HG03457 (cell line): Measurements from ENCODE around the gene NUTM2F.
"Not testable (repeated sequence)": the region's sequence is repeated elsewhere in the genome, so short reads cannot be mapped to it uniquely, and the experiment has no call there.

Experiments
- ATAC-seq: cut with Tn5 transposase; IDR thresholded peaks from one replicate; pipeline ENCODE4 v1.9.1; 2021; ENCODE audit warnings: moderate number of reproducible peaks; ENCODE audit not compliant: unreplicated experiment

NUTM2F gene

GRCh38 chr9:94317949-94318657 lies 10.3 kb downstream of the NUTM2F start:
- not testable (repeated sequence) for ATAC-seq

GRCh38 chr9:94316236-94316635 lies 12.2 kb downstream of the NUTM2F start:
- ATAC-seq: not testable (repeated sequence)

DNA sequence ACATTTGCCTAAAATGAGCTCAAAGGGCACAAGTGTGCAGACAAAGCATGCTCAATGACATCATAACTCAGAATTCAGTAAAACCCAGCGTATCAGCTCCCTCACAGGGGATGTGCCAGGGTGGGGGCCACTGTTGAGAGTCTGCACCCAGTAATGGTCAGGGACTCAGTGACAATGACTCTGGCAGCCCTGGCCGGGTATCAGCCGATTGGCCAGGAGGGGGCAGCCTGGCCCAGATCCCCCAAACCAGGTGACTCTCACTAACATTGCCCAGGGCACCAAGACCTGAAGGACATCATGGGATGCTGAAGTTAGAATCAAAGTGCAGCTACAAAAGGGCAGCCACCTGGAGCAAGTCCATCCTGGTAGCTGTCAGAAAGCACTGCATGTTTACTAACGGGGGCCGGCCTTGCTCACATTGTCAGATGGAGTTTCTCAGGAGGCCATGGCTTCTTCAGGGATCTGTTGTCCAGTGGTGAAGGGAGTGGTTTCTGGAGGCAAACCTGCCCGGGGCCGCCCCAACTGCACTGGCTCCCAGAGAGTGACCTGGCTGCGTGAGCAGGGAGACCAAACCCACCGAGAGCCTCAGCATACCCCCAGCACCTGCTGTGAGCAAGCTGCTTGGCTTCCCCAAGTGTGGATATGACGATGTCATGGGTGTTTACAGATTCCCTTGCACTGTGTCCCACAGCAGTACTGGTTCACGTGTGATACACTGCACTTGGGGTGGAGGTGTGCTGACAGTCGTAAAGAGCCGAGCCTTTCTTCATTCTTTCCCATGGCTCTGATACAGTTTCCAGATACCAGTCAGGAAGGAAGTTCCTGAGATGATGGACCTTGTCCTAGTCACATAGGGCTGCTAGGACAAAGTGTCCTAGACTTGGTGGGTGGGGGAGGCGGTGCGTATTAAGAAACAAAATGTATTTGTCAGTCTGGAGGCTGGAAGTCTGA lies 13.1 kb downstream of the NUTM2F start:
- ATAC-seq: not testable (repeated sequence)

DNA sequence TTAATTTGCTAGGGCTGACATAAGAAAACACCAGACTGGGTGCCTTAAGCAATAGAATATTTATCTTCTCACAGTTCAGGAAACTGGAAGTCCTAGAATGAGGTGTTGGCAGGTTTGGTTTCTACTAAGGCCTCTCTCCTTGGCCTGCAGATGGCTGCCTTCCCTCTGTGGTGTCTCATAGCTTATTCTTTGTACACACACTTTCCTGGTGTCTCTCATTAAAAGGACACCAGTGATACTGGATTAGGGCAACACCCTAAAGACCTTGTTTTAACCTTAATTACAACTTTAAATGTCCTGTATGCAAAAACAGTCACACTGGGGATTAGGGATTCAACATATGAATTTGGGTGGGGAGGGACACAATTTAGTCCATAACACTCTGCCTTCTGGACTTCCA lies 25.1 kb downstream of the NUTM2F start:
- ATAC-seq: no peak

- no peak for ATAC-seq
Observed at GRCh38 chr9:94302426-94302825, 26.0 kb downstream of the NUTM2F start.

- no peak for ATAC-seq
Observed at GRCh38 chr9:94301583-94301982, 26.9 kb downstream of the NUTM2F start.

GRCh38 chr9:94300470-94301301 lies 27.8 kb downstream of the NUTM2F start:
- no peak for ATAC-seq

DNA sequence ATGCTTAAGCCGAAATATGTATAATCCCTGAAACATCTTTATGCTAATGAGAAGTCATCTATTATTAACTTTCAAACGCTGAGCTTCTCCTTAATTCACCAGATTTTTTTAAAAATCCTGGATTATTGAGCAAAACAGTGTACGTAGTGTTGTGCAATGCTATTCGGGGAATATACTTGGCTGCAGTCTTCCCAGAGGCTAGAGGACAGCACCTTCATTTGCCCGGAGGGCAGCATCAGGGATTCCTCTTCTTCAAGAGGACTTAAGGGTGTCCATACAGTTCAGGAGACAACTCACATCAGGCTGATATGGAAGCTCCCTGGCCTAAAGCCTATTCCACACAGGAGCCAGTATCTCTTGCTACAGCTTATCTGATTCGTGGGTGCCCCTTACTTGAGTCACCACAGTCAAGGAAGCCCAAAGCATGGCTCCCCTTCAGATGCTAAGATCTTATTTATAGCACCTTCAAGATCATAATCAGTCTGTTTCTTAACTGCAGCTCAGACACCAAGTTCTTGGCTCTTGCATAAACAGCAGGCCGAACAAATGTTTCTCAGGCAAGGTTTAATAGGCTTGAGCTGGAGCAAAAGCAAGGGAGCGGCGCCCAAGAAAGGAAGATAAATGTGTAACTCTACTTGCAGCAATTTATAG lies 29.4 kb downstream of the NUTM2F start:
- ATAC-seq: no peak

- no peak for ATAC-seq
Observed at GRCh38 chr9:94289691-94290090, 38.8 kb downstream of the NUTM2F start.

- no peak for ATAC-seq
Observed at GRCh38 chr9:94287877-94288513, 40.4 kb downstream of the NUTM2F start.

GRCh38 chr9:94286116-94286515 lies 42.3 kb downstream of the NUTM2F start:
- no peak for ATAC-seq

DNA sequence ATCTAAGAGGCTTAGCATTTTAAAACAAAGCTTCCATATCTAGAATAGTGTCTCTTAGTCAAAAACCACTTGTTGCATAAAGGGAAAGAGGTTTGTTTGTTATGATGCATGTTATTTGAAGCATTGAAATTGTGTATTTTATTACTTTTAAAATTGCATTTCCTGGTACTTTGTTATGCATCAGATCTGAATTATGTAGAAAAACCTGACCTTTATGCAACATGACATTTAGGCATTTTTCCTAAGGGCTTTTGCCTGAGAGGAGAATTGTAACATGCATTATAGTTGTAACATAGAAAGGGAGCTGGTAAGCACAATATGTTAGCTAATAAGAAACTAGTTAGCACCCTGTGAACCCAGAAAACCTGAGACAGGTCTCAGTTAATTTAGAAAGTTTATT lies 47.3 kb downstream of the NUTM2F start:
- no peak for ATAC-seq

DNA sequence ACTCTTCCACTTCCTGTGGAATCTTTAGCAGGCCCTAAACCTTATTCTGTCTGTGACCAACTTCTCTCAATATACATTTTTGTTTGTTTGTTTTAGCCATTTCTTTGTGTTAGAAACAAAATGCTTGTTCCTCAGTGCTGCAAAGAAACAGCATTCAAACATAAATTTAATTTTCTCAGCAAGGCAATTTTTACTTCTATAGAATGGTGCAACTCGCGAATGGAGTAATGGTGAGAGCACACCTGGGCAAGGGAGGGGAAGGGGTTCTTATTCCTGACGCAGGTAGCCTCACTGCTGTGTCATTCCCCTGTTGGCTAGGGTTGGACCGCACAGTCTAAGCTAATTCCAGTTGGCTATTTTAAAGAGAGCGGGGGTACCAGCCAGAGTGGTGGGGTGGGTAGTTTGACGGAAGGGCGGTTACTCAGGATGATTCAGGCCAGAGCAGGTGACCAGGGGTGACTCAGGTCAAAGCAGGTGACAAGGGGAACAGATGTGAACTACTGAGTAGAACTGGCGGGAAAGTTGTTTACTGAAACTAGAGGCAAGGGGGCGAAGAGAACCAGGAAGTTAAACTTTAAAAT lies 47.9 kb downstream of the NUTM2F start:
- ATAC-seq: no peak

DNA sequence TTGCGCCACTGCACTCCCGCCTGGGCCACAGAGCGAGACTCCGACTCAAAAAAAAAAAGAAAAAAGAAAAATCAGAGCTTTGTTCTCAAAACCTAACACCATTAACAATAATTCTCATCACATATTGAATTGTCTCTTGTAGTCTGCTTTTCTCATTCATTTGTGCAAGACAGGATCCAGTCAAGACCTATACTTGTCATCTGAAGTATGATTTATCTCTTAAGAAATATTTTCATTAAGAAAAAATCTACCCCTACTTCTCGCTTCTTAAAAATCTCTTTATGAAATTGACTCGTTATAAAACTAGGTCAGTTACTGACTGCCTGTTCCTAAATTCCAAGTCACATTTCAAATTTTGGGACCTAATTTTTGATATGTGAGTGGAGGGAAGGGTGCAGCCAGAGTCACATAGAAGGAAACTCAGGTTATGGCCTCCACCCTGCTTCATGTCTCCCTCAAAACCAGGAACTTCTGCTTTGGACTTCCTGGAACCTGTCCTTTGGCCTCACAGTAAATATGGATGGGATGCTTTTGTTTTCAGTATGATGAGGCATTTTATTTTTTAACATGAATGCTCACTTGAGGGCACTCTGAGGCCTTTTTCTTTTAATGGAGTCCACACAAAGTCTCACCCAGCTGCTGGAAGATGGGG lies 50.4 kb downstream of the NUTM2F start:
- ATAC-seq: no peak

DNA sequence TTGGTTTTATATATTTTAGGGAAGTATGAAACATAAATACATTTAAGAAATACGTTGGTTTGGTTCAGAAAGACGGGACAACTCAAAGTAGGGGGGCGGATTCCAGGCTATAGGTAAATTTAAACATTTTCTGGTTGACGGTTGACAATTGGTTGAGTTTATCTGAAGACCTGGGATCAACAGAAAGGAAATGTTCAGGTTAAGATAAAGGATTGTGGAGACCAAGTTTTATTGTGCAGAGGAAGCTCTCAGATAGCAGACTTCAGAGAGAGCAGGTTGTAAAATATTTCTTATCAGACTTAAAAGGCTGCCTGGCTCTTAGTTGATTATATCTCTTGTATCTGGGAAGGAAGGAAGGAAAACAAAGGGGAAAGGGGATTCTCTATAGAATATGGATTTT lies 51.4 kb downstream of the NUTM2F start:
- not testable (repeated sequence) for ATAC-seq

- ATAC-seq: no peak
Observed at GRCh38 chr9:94270009-94270408, 58.4 kb downstream of the NUTM2F start.

- ATAC-seq: no peak
Observed at GRCh38 chr9:94269264-94269663, 59.2 kb downstream of the NUTM2F start.
